PFSK-1 (cell line): ENCODE measurements around the gene KDM2A.

Experiments used
- FOXP2 ChIP-seq: optimal IDR thresholded peaks from 2 replicates; pipeline ENCODE3; 2011; ENCODE audit warnings: borderline replicate concordance, control low read depth, inconsistent platforms; ENCODE audit not compliant: insufficient read depth; ENCODE audit errors: extremely low read length, extremely low read depth
- POLR2AphosphoS5 ChIP-seq: IDR thresholded peaks from 2 replicates; pipeline ENCODE4 v1.6.1; 2012; ENCODE audit warnings: low read depth, mild to moderate bottlenecking, control low read depth, low read length, moderate library complexity
- REST ChIP-seq, 2 experiments: IDR thresholded peaks; 2 replicates each; pipeline versions ENCODE4 v1.6.1 to v1.8.0; 2011 to 2012; ENCODE audit warnings: low read depth in 2 of 2, low read length in 2 of 2, control low read depth in 1 of 2, inconsistent platforms in 1 of 2, mild to moderate bottlenecking in 1 of 2, moderate library complexity in 1 of 2; ENCODE audit not compliant: insufficient read depth in 1 of 2
- SIN3A ChIP-seq: IDR thresholded peaks from 2 replicates; pipeline ENCODE4 v1.6.1; 2012; ENCODE audit warnings: mild to moderate bottlenecking, low read length, moderate library complexity, borderline replicate concordance; ENCODE audit not compliant: insufficient read depth
- TAF1 ChIP-seq: IDR thresholded peaks from 2 replicates; pipeline ENCODE4 v1.6.1; 2012; ENCODE audit warnings: low read length, control low read depth, borderline replicate concordance; ENCODE audit not compliant: insufficient read depth

Gene KDM2A

GRCh38 chr11:67163006-67163405 lies 43.9 kb downstream of the KDM2A start:
- no peak for TF ChIP-seq FOXP2

- TF ChIP-seq SIN3A: no peak
- TF ChIP-seq TAF1: no peak
- TF ChIP-seq FOXP2: no peak
- TF ChIP-seq POLR2AphosphoS5: no peak
- TF ChIP-seq REST (IDR thresholded peaks at IDR 0.05; ENCODE audit: insufficient read depth in 1 of 2, low read depth in 2 of 2, low read length in 2 of 2): no peak
Observed at GRCh38 chr11:67165623-67166022, 46.6 kb downstream of the KDM2A start.

- TF ChIP-seq TAF1 (no peak), REST (IDR thresholded peaks at IDR 0.05; ENCODE audit: insufficient read depth in 1 of 2, low read depth in 2 of 2, low read length in 2 of 2) (no peak), SIN3A (no peak), POLR2AphosphoS5 (no peak), FOXP2 (no peak)
Observed at GRCh38 chr11:67167091-67167490, 48.0 kb downstream of the KDM2A start.

GRCh38 chr11:67167719-67168118 lies 48.7 kb downstream of the KDM2A start:
- TF ChIP-seq POLR2AphosphoS5 (no peak), FOXP2 (no peak), SIN3A (no peak), TAF1 (no peak), REST (IDR thresholded peaks at IDR 0.05; ENCODE audit: insufficient read depth in 1 of 2, low read depth in 2 of 2, low read length in 2 of 2) (no peak)

GRCh38 chr11:67174311-67174710 lies 55.2 kb downstream of the KDM2A start:
- TF ChIP-seq FOXP2 (no peak), TAF1 (no peak), SIN3A (no peak), POLR2AphosphoS5 (no peak), REST (IDR thresholded peaks at IDR 0.05; ENCODE audit: insufficient read depth in 1 of 2, low read depth in 2 of 2, low read length in 2 of 2) (no peak)
